Ishikawa (cell line): ENCODE measurements around the gene CHRDL1.

Experiments
- CEBPB ChIP-seq: IDR thresholded peaks from 2 replicates; pipeline ENCODE4 v1.6.1; 2012
- CREB1 ChIP-seq: IDR thresholded peaks from 2 replicates; pipeline ENCODE4 v1.6.1; 2012; ENCODE audit warnings: low read depth
- EGR1 ChIP-seq: IDR thresholded peaks from 2 replicates; pipeline ENCODE4 v1.6.1; 2012
- EP300 ChIP-seq: IDR thresholded peaks from 2 replicates; pipeline ENCODE4 v1.6.1; 2012; ENCODE audit warnings: borderline replicate concordance
- FOXM1 ChIP-seq: IDR thresholded peaks from 2 replicates; pipeline ENCODE4 v1.6.1; 2012; ENCODE audit warnings: low read depth, borderline replicate concordance
- MAX ChIP-seq: IDR thresholded peaks from 2 replicates; pipeline ENCODE4 v1.6.1; 2012
- NFIC ChIP-seq: IDR thresholded peaks from 2 replicates; pipeline ENCODE4 v1.6.1; 2012
- RAD21 ChIP-seq: IDR thresholded peaks from 2 replicates; pipeline ENCODE4 v1.6.1; 2012; ENCODE audit warnings: low read depth
- TAF1 ChIP-seq: IDR thresholded peaks from 2 replicates; pipeline ENCODE4 v1.6.1; 2012; ENCODE audit warnings: low read depth, mild to moderate bottlenecking
- TCF12 ChIP-seq: IDR thresholded peaks from 2 replicates; pipeline ENCODE4 v1.6.1; 2012; ENCODE audit warnings: low read depth
- YY1 ChIP-seq: IDR thresholded peaks from 2 replicates; pipeline ENCODE4 v1.6.1; 2012; ENCODE audit warnings: low read depth
- TF ChIP-seq, protein P1 (sequence below): IDR thresholded peaks from 2 replicates; pipeline ENCODE4 v1.6.1; 2012; ENCODE audit warnings: low read depth, mild to moderate bottlenecking
- TF ChIP-seq, protein P2 (sequence below): IDR thresholded peaks from 2 replicates; pipeline ENCODE4 v1.6.1; 2012

- no peak for TF ChIP-seq EP300
- TF ChIP-seq YY1, result no peak
- TF ChIP-seq, protein P1, sequence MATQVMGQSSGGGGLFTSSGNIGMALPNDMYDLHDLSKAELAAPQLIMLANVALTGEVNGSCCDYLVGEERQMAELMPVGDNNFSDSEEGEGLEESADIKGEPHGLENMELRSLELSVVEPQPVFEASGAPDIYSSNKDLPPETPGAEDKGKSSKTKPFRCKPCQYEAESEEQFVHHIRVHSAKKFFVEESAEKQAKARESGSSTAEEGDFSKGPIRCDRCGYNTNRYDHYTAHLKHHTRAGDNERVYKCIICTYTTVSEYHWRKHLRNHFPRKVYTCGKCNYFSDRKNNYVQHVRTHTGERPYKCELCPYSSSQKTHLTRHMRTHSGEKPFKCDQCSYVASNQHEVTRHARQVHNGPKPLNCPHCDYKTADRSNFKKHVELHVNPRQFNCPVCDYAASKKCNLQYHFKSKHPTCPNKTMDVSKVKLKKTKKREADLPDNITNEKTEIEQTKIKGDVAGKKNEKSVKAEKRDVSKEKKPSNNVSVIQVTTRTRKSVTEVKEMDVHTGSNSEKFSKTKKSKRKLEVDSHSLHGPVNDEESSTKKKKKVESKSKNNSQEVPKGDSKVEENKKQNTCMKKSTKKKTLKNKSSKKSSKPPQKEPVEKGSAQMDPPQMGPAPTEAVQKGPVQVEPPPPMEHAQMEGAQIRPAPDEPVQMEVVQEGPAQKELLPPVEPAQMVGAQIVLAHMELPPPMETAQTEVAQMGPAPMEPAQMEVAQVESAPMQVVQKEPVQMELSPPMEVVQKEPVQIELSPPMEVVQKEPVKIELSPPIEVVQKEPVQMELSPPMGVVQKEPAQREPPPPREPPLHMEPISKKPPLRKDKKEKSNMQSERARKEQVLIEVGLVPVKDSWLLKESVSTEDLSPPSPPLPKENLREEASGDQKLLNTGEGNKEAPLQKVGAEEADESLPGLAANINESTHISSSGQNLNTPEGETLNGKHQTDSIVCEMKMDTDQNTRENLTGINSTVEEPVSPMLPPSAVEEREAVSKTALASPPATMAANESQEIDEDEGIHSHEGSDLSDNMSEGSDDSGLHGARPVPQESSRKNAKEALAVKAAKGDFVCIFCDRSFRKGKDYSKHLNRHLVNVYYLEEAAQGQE, result no peak
- TF ChIP-seq TAF1, result no peak
- TF ChIP-seq NFIC, result no peak
- no peak for TF ChIP-seq CEBPB
- TF ChIP-seq CREB1, result no peak
- TF ChIP-seq EGR1, result no peak
- TF ChIP-seq, protein P2, sequence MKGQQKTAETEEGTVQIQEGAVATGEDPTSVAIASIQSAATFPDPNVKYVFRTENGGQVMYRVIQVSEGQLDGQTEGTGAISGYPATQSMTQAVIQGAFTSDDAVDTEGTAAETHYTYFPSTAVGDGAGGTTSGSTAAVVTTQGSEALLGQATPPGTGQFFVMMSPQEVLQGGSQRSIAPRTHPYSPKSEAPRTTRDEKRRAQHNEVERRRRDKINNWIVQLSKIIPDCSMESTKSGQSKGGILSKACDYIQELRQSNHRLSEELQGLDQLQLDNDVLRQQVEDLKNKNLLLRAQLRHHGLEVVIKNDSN, result no peak
- TF ChIP-seq RAD21, result no peak
- TF ChIP-seq MAX, result no peak
- no peak for TF ChIP-seq TCF12
- no peak for TF ChIP-seq FOXM1
Observed at GRCh38 chrX:110713666-110714065, 82.0 kb downstream of the CHRDL1 start.
